HG03103 (cell line): ENCODE results near the gene APPL2.

Experiments used
- ATAC-seq: cut with Tn5 transposase; IDR thresholded peaks from one replicate; pipeline ENCODE4 v1.9.1; 2021; ENCODE audit warnings: low read depth; ENCODE audit not compliant: unreplicated experiment

The APPL2 gene, protein sequence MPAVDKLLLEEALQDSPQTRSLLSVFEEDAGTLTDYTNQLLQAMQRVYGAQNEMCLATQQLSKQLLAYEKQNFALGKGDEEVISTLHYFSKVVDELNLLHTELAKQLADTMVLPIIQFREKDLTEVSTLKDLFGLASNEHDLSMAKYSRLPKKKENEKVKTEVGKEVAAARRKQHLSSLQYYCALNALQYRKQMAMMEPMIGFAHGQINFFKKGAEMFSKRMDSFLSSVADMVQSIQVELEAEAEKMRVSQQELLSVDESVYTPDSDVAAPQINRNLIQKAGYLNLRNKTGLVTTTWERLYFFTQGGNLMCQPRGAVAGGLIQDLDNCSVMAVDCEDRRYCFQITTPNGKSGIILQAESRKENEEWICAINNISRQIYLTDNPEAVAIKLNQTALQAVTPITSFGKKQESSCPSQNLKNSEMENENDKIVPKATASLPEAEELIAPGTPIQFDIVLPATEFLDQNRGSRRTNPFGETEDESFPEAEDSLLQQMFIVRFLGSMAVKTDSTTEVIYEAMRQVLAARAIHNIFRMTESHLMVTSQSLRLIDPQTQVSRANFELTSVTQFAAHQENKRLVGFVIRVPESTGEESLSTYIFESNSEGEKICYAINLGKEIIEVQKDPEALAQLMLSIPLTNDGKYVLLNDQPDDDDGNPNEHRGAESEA

DNA sequence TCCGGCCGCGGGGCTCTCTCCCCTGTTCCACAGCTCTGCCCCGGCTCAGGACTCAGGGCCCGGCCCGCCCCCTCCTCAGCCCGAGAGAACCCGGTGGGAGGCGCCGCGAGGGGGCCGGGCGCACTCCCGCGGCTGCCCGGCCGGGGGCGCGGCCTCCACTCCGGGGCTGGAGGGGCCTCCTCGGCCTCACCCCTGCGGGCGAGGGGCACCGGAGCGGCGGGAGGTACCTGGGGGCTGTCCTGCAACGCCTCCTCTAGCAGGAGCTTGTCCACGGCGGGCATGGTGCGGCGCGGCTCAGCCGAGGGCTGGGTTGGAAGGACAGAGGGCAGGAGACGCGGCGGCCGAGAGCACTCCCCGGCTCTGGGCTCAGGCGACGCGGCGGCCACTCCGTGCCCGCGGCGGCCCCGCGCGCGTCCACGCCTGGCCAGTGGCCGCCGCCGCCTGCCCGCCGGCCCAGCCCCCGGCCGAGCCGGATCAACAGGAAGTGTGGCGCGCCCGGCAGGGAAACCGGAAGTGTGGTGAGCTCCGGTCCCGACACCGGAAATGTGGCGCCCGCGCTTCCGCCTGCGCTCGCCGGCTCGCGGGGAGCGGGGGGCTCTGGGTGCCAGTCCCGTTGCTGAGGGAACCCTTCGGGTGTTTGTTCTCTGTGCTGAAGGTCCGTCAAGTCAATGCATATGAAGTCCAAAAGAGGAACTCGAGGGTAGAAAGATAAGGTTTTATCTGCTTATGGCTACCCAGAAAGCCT lies at the start of gene APPL2:
TSS of gene APPL2 (minus strand) at position 443 of the 745 bp plus-strand sequence. CDS start at position 281, 162 bp downstream.
- peak; percentile 77 for ATAC-seq

DNA sequence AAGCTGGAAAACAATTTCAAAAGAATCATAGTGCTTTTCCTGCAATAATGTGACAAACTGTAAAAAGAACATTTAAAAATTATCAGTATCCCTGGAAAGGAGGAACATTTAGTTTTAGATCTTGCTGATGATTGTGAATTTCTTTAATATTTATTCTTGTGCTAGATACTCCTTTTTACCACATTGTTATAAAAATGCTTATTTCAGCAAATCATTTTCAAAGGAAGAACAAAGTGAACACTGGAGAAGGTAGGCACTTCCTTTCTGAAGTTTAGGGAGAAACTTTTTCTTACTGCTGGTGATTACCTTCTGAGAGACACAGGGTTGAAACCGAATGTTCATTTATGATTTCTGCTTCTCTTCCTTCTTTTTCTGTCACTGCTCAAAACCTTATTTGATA lies 49.4 kb upstream of the APPL2 start:
- ATAC-seq: no peak

DNA sequence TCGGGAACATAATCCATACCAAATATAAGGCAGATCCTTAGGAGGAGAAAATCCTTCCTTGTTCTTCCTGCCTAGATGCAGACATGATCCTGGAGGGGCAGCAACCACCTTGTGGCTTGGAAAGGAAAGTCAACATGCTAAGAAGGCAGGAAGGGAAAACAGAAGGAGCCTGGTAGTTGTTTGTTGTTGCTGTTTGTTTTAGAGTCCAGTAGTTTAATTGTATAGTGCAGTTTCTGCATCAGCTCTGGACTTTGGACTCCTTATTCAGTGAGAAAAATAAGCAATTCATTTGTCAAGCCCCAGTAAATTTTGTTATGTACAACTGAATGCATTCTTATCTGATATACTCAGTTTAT lies 45.7 kb upstream of the APPL2 start:
- ATAC-seq: no peak

DNA sequence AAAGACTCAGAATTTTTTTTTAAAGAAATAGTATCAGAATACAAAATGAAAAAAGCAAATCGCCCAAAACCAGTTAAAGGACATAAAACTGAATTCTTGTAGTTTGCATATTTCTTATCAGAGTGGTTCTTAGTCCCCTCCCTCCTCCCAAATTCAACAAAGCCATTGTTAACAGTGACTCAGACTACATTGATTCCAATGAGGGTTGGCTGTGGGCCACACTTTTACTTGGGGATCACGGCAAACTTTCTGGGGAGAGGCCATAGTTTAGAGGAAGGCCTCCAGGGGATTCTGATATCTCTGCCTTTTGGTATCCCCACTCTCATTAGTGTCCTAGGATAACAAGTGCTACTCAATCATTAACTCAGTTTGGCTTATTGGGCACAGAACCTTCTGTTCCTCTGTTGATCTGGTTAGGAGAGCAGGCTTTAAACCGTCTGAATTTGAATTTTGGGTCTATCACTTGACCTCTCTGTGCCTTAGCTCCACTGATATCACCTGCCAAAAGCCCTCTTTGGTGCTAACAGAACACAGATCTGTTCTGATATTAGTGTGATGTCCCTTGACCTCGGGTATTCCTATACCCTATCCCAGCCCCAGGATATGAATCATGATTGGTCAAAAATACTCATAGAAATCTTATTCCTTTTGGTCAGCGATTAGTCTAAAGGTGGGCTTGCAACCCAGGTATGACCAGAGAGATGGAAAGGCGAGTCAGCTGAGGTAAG lies 45.2 kb upstream of the APPL2 start:
- no peak for ATAC-seq

DNA sequence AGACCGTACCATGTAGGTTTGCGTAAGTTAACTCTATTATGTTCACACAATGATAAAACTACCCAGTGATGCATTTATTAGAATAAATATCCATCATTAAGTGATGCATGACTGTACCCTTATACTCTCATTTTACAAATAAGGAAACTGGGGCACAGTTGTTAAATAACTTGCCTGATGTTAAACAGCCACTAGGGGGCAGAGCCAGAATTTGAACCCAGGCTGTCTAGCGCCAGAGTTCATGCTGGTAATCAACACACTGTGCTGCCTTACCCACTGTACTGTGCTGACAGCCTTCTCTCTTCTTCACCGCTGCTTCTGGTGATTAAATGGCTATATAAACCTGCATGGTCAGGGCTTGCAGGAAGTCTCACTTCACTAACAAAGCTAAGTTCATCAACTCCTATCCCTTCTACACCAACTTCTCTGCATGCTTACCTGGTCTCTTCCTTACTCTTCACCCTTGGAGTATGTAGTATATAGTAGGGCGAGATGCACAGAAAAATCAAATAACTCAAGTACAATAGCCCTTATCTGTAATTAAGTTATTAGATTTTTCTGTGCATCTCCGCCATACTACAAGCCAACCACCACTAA lies 43.6 kb upstream of the APPL2 start:
- no peak for ATAC-seq

DNA sequence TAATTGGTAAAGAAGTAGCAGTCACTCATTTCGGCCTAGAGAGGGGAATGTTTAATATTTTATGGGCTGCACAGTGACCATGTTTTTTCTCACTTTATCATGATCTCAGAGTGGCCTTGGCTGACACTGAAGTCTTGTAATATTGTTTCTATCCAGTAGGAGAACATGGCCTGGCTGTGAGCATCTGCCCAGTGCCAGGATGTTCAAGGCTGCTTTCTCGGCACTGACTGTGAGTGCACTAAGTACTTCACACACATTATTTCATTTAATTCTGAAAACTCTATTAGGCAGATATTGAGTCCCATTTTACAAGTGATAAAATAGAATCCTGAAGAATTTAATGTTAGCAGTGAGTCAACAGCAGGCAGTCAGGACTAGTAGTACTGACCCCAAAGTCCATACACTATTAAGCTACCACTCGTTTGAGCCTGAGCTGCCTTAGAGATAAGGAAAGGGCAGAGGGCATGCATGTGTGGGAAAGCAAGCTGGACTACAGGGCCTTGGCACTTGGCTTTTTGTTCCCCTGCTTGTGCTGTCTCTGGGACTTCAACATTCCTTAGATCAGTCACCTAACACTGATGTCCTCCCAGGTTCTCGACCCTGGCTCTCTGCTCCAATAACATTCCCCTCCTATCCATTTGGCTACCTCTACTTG lies 42.2 kb upstream of the APPL2 start:
- no peak for ATAC-seq

DNA sequence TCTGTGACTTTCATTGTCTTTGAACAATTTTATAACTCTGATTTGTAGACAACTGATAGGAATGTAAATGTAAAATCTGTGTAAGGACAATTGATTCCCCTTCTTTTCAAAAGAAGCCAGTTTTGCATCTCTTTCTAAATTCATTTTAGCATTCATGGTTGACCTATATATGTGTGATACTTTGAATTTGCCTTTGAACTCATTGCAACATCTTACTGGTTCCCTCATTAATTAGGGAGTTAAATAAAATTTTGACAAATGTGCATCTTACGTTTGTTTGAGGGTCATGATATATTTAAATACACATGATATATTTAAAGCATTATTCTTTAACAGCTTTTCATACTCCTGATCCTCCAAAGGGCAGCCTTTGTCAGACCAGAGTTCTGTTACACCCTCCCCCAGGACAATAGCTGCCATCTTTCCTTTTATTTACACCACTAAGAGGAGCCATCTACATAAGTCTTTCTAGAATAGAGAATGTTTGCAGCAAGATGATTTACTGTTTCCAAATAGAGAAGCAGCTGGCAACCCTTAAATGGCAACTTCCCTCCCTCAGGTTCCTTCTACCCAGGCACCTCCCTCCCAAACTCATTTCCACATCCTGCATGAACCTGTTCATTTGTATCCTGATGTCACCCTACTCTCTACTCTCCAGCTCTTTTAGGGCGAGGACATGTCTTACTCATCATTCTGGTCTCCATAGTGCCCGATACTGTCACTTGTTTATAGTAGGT lies 40.2 kb upstream of the APPL2 start:
- no peak for ATAC-seq

DNA sequence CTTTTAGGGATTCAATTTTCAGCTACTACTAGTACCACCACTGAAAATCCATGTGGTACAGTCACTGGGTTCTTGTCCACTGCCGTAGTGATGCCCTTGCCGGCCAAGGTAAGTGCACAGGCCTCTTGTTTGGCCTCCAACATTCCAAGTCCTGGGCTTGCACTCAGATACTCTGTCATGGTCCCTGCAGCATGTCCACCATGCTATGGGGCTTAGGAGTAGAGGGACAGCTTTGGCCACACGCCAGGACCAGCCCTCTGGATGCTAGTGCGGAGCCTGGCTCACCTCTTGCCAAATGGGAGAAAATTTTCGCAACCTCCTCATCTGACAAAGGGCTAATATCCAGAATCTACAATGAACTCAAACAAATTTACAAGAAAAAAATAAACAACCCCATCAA lies 38.6 kb upstream of the APPL2 start:
- ATAC-seq: no peak

DNA sequence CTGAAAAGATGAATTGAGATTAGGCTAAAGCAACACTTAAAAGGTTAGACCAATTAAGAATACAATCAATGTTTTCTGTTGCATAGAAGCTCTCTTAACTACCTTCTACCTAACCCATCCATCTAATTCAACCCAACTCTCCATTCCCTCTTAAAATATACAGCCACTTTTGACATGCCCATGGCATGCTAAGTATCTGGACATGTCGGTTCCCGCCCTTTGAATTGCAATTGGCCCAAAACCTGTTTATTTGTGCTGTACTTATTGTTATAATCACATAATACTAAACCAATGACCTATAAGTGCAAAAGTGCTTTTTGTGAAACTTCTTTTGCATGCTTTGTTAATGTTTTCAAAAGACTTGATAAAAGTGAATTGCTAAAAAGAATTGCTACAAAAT lies 37.6 kb upstream of the APPL2 start:
- no peak for ATAC-seq

DNA sequence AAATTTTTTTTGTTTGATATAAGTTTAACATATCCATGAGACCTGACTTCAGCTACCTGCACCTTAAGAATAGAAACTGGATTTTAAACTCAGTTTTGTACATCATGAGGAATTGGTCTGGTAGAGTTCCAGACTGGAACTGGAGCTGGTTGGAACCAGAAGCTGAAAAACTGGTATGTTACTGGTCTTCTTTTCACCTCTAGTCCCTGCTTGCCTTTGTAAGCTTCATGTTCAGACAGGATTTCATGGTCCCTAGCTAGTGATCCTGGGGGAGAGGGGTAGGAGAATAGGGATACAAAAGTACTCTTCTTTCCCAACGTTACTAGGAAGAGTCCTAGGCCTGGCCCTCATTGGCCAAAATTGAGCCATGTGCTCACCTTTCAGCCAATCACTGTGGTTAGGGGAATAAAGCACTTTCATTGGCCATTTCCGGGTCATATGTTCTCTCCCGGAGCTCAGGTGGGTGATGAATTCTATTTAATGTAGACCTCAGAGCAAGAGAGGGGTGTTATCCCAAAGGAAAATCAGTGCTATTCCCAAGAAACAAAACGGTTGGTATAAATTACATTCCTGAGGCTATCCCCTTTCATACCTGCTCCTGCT lies 36.9 kb upstream of the APPL2 start:
- no peak for ATAC-seq

DNA sequence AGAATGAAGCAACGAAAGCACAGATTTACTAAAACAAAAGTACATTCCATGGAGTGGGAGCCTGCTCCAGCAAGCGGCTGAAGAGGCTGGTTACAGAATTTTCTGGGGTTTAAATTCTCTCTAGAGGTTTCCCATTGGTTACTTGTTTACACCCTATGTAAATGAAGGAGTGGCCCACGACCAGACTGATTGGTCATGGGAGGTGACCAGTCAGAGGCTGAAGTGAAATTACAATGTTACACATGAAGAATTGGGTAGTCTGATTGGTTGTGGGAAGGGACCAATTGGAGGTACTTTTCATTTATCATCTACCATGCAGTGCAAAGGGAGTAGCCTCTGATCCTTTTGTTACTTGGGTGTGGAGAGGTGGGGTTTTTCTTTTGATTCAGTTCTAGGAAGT lies 36.2 kb upstream of the APPL2 start:
- ATAC-seq: no peak

DNA sequence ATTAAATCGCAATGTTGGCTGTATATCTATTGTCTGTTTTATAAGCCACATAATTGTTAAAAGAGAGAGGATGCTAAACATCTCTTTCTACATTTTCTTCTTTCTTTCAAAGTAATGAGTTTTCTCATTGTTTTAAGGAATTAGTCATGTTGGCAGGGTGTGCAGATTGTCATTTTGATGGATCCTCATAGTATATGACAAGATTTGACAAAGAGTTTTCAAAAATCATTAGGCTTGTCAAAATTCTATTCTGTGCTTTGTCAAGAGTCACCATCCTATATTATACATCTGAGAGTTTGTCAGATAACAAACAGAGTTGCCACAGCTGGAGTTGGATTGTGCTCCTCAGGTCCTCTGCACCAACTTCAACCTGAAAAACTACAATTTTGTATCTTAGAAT lies 35.4 kb upstream of the APPL2 start:
- no peak for ATAC-seq

DNA sequence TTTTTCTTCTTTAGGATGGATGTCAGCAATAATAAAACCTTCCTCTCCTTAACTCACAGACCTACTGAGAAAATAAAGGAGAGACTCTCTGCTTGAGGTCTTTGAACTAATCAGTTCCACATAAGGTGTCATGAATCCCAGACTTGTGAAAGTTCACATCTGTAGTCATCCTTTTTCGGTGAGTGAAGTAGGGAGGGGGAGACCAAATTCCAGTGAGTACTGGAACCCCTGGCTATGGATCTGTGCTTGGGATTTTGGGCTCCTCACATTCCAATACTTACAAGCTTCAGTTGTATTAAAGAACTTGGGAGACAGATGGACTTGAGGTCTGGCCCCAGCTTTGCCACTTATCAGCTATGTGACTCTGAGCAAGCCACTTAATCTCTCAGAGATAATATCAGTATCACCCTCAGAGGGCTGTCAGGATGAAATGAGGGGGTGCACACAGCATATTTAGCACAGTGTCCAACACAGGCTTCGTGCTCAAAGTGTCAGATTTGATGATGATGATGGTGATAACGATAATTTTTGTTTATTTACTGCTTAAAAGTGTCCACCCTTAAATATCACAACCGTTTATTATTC lies 34.8 kb upstream of the APPL2 start:
- ATAC-seq: no peak

DNA sequence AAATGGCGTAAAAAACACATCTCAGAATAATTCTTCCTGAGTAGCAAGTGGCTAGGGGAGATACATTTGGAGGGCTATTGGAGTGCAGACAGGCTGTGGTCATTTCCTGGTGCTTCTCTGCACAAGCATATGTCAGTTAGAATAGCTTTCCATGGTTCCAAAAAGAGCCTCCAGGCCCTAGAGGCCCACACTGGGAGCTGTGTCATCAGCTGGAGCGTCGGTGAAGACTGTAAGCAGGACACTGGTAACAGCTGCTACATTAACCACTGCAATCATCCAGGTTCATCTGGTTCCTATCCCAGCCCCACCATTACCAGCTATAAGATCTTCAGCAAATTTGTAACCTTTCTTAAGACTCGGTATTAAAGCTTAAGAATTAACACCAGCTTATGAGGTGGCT lies 31.7 kb upstream of the APPL2 start:
- no peak for ATAC-seq

DNA sequence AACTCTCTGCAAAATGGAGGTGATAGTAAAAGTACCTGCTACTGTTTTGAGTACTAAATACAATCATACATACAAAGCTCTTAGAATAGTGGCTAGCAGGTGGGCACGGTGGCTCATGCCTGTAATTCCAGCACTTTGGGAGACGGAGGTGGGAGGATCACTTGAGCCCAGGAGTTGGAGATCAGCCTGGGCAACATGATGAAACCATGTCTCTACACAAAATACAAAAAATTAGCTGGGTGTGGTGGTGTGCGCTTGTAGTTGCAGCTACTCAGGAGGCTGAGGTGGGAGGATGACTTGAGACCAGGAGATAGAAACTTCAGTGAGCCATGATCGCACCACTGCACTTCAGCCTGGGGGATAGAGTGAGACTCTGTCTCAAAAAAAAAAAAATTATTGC lies 28.8 kb upstream of the APPL2 start:
- ATAC-seq: no peak

DNA sequence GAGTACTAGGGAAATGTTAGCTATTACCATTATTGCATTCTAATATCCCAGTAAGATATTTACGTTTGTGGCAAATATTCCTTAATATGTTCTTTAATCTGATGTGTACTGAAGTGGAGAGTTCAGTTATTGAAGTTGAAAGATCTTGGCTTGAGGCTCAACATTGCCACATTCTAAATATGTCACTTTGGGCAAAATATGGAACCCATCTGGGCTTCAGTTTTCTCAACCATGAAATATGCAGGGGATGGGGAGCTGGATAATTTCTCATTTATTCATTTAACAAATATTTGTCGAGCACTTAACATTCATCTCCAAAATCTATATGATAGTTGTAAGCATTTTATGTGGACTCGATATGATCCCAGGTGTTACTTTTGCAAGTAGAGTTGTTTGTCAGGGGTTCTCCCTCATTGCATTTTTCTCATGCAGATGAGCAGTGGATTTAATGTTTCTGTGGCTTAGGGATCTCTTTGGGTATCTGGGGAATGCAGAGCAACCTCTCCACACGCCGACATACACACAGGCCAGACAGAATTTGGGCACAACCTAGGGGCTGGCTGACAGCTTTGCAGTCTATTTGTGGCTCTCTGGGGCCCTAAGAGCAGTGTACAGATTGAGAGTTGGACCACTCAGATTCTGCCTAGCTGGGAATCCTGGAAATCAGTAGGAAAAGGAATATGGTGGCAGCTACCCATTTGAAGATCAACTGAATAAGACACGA lies 26.6 kb upstream of the APPL2 start:
- ATAC-seq: no peak

DNA sequence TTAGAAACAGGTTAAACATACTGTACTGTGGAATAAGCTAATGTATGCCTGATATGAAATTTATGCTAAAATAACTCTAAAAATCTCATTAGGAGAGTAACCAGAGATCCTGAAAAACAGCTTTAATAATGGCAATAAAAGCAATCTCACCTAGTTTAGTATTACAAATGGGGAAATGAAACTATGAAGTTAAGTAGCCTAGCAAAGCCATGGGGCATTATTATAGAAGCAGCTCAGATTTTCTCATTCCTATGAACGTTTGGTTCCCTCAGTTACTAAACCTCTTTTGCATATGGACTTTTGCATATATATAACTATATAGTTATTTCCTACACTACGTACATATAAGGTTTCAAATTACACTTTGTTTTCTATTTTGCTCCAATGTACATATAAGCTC lies 25.0 kb upstream of the APPL2 start:
- no peak for ATAC-seq

DNA sequence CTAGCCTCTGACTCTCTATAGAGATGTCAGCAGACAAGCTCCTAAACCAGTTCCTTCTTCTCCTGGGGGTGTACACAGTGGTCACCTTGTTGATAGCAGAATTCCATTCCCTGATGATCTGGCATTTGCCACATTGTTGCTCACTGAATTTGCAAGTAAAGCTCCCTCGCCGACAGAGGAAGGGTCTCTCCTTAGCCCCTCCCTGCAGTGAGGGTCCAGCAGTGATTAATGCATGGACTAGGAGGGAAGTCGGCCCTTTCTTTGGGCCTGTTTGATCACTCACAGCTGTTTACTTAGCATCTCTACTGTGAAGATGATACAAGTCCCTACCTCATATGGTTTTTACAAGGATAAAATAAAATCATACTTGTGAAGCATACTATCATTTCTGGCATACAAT lies 23.3 kb upstream of the APPL2 start:
- no peak for ATAC-seq
